Liver (tissue), 9 donors: ENCODE data around the gene SLC35F2. TPM values are rescaled to one million over a fixed set of nuclear protein-coding genes. Genes with fewer than 3 reads are reported as not detected.

Experiments
- DNase-seq: peaks from one replicate; pipeline ENCODE4 v3.0.0-alpha.2; 2017; ENCODE audit warnings: low spot score
- H3K27ac ChIP-seq, 2 donors: one replicate each; pipeline ENCODE4 v1.7.0; 2013; ENCODE audit warnings: inconsistent platforms in 2 of 2, low read length in 2 of 2, control low read depth in 1 of 2, low read depth in 1 of 2, mild to moderate bottlenecking in 1 of 2
- H3K27me3 ChIP-seq, 4 donors: one replicate each; pipeline versions ENCODE4 v1.6.1 to v1.7.0; 2013; ENCODE audit warnings: low read length in 3 of 4, inconsistent platforms in 1 of 4, mild to moderate bottlenecking in 1 of 4, moderate library complexity in 1 of 4; ENCODE audit not compliant: control insufficient read depth in 4 of 4, insufficient read depth in 4 of 4
- H3K36me3 ChIP-seq, 4 donors: one replicate each; pipeline versions ENCODE4 v1.6.1 to v1.7.0; 2013; ENCODE audit warnings: low read length in 3 of 4, mild to moderate bottlenecking in 3 of 4, low read depth in 1 of 4, moderate library complexity in 1 of 4; ENCODE audit not compliant: control insufficient read depth in 4 of 4, insufficient read depth in 3 of 4
- H3K4me1 ChIP-seq, 4 donors: one replicate each; pipeline versions ENCODE4 v1.6.1 to v1.7.0; 2013; ENCODE audit warnings: low read length in 3 of 4, mild to moderate bottlenecking in 3 of 4, moderate library complexity in 1 of 4; ENCODE audit not compliant: control insufficient read depth in 4 of 4, insufficient read depth in 4 of 4
- H3K4me3 ChIP-seq, 3 donors: one replicate each; pipeline versions ENCODE4 v1.6.1 to v1.7.0; 2013; ENCODE audit warnings: low read length in 3 of 3, control low read depth in 1 of 3, low read depth in 1 of 3, mild to moderate bottlenecking in 1 of 3
- H3K9ac ChIP-seq, 2 donors: one replicate each; pipeline ENCODE4 v1.7.0; 2013; ENCODE audit warnings: low read length in 2 of 2, mild to moderate bottlenecking in 2 of 2, moderate library complexity in 2 of 2, control low read depth in 1 of 2, low read depth in 1 of 2
- H3K9me3 ChIP-seq, 4 donors: one replicate each; pipeline versions ENCODE4 v1.6.1 to v1.7.0; 2013; ENCODE audit warnings: low read length in 3 of 4; ENCODE audit not compliant: control insufficient read depth in 4 of 4
- ATF3 ChIP-seq: IDR thresholded peaks from 2 replicates; pipeline ENCODE4 v1.6.1; 2016; ENCODE audit warnings: antibody characterized with exemption
- CTCF ChIP-seq: fragments of 150-350 bp; IDR thresholded peaks from 2 replicates; pipeline ENCODE4 v1.5.1; 2017; ENCODE audit warnings: improper control_type of control experiment, low read depth, low read length; ENCODE audit not compliant: missing input control
- EGR1 ChIP-seq, 2 donors: IDR thresholded peaks; 2 replicates each; pipeline ENCODE4 v1.6.1; 2016 to 2018; ENCODE audit warnings: antibody characterized with exemption in 2 of 2, low read depth in 2 of 2
- FOXA1 ChIP-seq: IDR thresholded peaks from 2 replicates; pipeline ENCODE4 v1.6.1; 2016; ENCODE audit warnings: antibody characterized with exemption
- FOXA2 ChIP-seq: IDR thresholded peaks from 2 replicates; pipeline ENCODE4 v1.6.1; 2016; ENCODE audit warnings: antibody characterized with exemption
- GABPA ChIP-seq, 2 donors: IDR thresholded peaks in 1 of 2; conservative IDR thresholded peaks in 1 of 2; 2 replicates each; pipeline ENCODE4 v1.6.1; 2016; ENCODE audit warnings: antibody characterized with exemption in 2 of 2, mild to moderate bottlenecking in 1 of 2, moderate library complexity in 1 of 2
- HNF4A ChIP-seq, 2 donors: conservative IDR thresholded peaks; 2 replicates each; pipeline ENCODE4 v1.6.1; 2016; ENCODE audit warnings: antibody characterized with exemption in 2 of 2, mild to moderate bottlenecking in 2 of 2
- HNF4G ChIP-seq: IDR thresholded peaks from 2 replicates; pipeline ENCODE4 v1.6.1; 2016; ENCODE audit warnings: antibody characterized with exemption
- JUND ChIP-seq, 2 donors: IDR thresholded peaks; 2 replicates each; pipeline ENCODE4 v1.6.1; 2016; ENCODE audit warnings: antibody characterized with exemption in 2 of 2
- NR2F2 ChIP-seq: IDR thresholded peaks from 2 replicates; pipeline ENCODE4 v1.6.1; 2016; ENCODE audit warnings: antibody characterized with exemption
- RAD21 ChIP-seq, 2 donors: IDR thresholded peaks; 2 replicates each; pipeline ENCODE4 v1.6.1; 2016; ENCODE audit warnings: antibody characterized with exemption in 2 of 2, mild to moderate bottlenecking in 2 of 2
- RXRA ChIP-seq, 2 donors: IDR thresholded peaks; 2 replicates each; pipeline ENCODE4 v1.6.1; 2017 to 2018; ENCODE audit warnings: antibody characterized with exemption in 2 of 2, mild to moderate bottlenecking in 1 of 2
- SP1 ChIP-seq: IDR thresholded peaks from 2 replicates; pipeline ENCODE4 v1.6.1; 2018; ENCODE audit warnings: antibody characterized with exemption, mild to moderate bottlenecking
- TAF1 ChIP-seq: conservative IDR thresholded peaks from 2 replicates; pipeline ENCODE4 v1.6.1; 2016; ENCODE audit warnings: antibody characterized with exemption, mild to moderate bottlenecking
- YY1 ChIP-seq: IDR thresholded peaks from 2 replicates; pipeline ENCODE4 v1.6.1; 2016; ENCODE audit warnings: antibody characterized with exemption, mild to moderate bottlenecking
- ZBTB33 ChIP-seq: IDR thresholded peaks from 2 replicates; pipeline ENCODE4 v1.6.1; 2016; ENCODE audit warnings: antibody characterized with exemption
- WGBS: extraction: QIAGEN DNeasy Blood & Tissue Kit; methylation state at CpG from one replicate; pipeline ENCODE4 v1.1.7; 2013; 5-methylcytosine and 5-hydroxymethylcytosine counted together
- polyA plus RNA-seq, 2 donors: library from polyadenylated mRNA; stranded (reverse) in 1 of 2; unstranded in 1 of 2; fragments of 200-250 nt in 1 of 2; fragments of >200 nt in 1 of 2; fragmentation: Nextera tagmentation in 1 of 2; extraction: Ambion mirVana in 1 of 2; gene quantifications; one replicate each; pipeline versions ENCODE4 v1.2.1 to v1.2.3, GENCODE V29; 2013 to 2015
- total RNA-seq, 2 donors: library from RNA; depleted of rRNA; stranded (reverse); fragments of >200 nt; gene quantifications; one replicate each; pipeline ENCODE4 v1.2.3, GENCODE V29; 2014
- TF ChIP-seq, protein P1 (sequence below): IDR thresholded peaks from 2 replicates; pipeline ENCODE4 v1.6.1; 2016; ENCODE audit warnings: antibody characterized with exemption
- TF ChIP-seq, protein P2 (sequence below): IDR thresholded peaks from 2 replicates; pipeline ENCODE4 v1.6.1; 2016; ENCODE audit warnings: antibody characterized with exemption, mild to moderate bottlenecking
- donor health status: healthy.
- donor health status: healthy.
- donor health status: healthy.
- donor health status: healthy.
- donor health status: healthy.

The SLC35F2 gene
- total and polyA plus RNA-seq, 4 donors: 0.14 to 1.4 (median 0.56) TPM

DNA sequence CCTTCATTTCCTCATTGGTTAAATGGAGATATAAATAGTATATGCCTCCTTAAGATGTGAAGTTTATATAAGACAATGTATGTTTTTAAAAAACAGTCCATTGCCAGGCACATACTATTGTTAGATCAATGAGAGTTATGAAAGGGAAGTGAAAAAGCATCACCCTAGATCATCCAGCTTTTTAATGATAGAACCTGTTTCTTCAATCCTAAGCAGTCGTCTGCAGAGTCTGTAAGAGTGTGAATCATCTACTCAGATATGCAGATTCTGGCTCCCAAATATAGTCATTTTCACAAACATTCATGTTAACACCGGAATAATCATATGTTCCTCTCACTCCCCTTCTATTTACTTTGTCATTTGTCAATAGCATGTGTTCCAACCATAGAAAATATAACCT, 81.5 kb downstream of the SLC35F2 start:
- WGBS: 81% methylated on average over 2 of the region's 2 CpGs
- H3K27ac ChIP-seq: no peak overlapping the region
- no peaks in the 10 kb centered on the region for H3K27me3 ChIP-seq
- H3K4me1 ChIP-seq: peaks cover 0 to 5% (median 1%) of the 10 kb centered on the region in 4 donors
- no peaks in the 10 kb centered on the region for H3K9me3 ChIP-seq
- no peak for DNase-seq
- H3K9ac ChIP-seq: no peak overlapping the region
- no peak overlapping the region for H3K4me3 ChIP-seq
- TF ChIP-seq TAF1 (no peak), HNF4A (conservative IDR thresholded peaks at IDR 0.05) (no peak), GABPA (IDR thresholded peaks at IDR 0.05 in 1 of 2, conservative IDR thresholded peaks at IDR 0.05 in 1 of 2) (no peak), ZBTB33 (no peak), RXRA (IDR thresholded peaks at IDR 0.05) (no peak), ATF3 (no peak), JUND (IDR thresholded peaks at IDR 0.05) (no peak), NR2F2 (no peak), RAD21 (IDR thresholded peaks at IDR 0.05) (no peak), EGR1 (IDR thresholded peaks at IDR 0.05; ENCODE audit: low read depth in 2 of 2) (no peak), SP1 (no peak), FOXA2 (no peak), CTCF (no peak), YY1 (no peak), FOXA1 (no peak), HNF4G (no peak)
- TF ChIP-seq, protein P1, sequence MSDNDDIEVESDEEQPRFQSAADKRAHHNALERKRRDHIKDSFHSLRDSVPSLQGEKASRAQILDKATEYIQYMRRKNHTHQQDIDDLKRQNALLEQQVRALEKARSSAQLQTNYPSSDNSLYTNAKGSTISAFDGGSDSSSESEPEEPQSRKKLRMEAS: no peak
- TF ChIP-seq, protein P2, sequence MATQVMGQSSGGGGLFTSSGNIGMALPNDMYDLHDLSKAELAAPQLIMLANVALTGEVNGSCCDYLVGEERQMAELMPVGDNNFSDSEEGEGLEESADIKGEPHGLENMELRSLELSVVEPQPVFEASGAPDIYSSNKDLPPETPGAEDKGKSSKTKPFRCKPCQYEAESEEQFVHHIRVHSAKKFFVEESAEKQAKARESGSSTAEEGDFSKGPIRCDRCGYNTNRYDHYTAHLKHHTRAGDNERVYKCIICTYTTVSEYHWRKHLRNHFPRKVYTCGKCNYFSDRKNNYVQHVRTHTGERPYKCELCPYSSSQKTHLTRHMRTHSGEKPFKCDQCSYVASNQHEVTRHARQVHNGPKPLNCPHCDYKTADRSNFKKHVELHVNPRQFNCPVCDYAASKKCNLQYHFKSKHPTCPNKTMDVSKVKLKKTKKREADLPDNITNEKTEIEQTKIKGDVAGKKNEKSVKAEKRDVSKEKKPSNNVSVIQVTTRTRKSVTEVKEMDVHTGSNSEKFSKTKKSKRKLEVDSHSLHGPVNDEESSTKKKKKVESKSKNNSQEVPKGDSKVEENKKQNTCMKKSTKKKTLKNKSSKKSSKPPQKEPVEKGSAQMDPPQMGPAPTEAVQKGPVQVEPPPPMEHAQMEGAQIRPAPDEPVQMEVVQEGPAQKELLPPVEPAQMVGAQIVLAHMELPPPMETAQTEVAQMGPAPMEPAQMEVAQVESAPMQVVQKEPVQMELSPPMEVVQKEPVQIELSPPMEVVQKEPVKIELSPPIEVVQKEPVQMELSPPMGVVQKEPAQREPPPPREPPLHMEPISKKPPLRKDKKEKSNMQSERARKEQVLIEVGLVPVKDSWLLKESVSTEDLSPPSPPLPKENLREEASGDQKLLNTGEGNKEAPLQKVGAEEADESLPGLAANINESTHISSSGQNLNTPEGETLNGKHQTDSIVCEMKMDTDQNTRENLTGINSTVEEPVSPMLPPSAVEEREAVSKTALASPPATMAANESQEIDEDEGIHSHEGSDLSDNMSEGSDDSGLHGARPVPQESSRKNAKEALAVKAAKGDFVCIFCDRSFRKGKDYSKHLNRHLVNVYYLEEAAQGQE: no peak
- H3K36me3 ChIP-seq: no peaks in the 10 kb centered on the region
